ENCODE results near the gene ULK4.

DNA sequence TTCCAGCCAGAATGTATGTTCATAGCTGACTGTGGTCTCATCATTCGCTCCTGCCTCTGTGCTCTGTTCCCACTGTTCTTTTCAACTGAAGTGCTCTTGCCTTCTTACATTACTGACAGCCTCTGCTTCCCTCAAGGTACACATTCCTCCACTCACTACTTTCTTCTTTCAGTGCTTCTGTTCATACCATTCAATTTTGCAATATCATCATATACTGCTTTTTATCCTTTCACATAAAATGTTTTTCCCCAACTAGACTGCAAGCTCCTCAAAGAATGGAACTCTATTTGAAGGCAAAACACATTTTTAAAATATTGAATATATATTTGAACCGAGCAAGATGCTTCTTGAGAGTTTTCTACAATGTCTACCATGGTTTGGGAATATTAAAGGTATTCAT is 471.5 kb downstream of the ULK4 start:
- TF ChIP-seq, protein P1, sequence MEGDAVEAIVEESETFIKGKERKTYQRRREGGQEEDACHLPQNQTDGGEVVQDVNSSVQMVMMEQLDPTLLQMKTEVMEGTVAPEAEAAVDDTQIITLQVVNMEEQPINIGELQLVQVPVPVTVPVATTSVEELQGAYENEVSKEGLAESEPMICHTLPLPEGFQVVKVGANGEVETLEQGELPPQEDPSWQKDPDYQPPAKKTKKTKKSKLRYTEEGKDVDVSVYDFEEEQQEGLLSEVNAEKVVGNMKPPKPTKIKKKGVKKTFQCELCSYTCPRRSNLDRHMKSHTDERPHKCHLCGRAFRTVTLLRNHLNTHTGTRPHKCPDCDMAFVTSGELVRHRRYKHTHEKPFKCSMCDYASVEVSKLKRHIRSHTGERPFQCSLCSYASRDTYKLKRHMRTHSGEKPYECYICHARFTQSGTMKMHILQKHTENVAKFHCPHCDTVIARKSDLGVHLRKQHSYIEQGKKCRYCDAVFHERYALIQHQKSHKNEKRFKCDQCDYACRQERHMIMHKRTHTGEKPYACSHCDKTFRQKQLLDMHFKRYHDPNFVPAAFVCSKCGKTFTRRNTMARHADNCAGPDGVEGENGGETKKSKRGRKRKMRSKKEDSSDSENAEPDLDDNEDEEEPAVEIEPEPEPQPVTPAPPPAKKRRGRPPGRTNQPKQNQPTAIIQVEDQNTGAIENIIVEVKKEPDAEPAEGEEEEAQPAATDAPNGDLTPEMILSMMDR (conservative IDR thresholded peaks at IDR 0.05; ENCODE audit: low read depth, low read length): no peak
- TF ChIP-seq POLR2A (IDR thresholded peaks at IDR 0.05; ENCODE audit: low read depth, low read length) (no peak), MAZ (IDR thresholded peaks at IDR 0.05; ENCODE audit: borderline replicate concordance, low read depth, low read length) (no peak), MAFK (IDR thresholded peaks at IDR 0.05; ENCODE audit: low read depth, low read length) (peak; percentile 33; the same call in 1 of the 2 replicates), CEBPB (IDR thresholded peaks at IDR 0.05; ENCODE audit: low read depth, low read length) (no peak), RFX5 (IDR thresholded peaks at IDR 0.05; ENCODE audit: low read depth, low read length) (no peak), RAD21 (IDR thresholded peaks at IDR 0.05; ENCODE audit: low read length) (no peak), SMC3 (IDR thresholded peaks at IDR 0.05; ENCODE audit: low read depth, low read length) (no peak), CHD1 (IDR thresholded peaks at IDR 0.05; ENCODE audit: low read depth, low read length) (no peak), MXI1 (IDR thresholded peaks at IDR 0.05; ENCODE audit: borderline replicate concordance, low read depth, low read length) (no peak), RCOR1 (IDR thresholded peaks at IDR 0.05; ENCODE audit: insufficient replicate concordance, low read length) (no peak)
- TF ChIP-seq, protein P2, sequence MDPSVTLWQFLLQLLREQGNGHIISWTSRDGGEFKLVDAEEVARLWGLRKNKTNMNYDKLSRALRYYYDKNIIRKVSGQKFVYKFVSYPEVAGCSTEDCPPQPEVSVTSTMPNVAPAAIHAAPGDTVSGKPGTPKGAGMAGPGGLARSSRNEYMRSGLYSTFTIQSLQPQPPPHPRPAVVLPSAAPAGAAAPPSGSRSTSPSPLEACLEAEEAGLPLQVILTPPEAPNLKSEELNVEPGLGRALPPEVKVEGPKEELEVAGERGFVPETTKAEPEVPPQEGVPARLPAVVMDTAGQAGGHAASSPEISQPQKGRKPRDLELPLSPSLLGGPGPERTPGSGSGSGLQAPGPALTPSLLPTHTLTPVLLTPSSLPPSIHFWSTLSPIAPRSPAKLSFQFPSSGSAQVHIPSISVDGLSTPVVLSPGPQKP (IDR thresholded peaks at IDR 0.05; ENCODE audit: borderline replicate concordance, low read depth, low read length): no peak
